GM13977 (cell line): Measurements from ENCODE around the gene HERC2.
"Not testable (repeated sequence)": the region's sequence is repeated elsewhere in the genome, so short reads cannot be mapped to it uniquely, and the experiment has no call there.

Experiments
- DNase-seq: peaks from one replicate; pipeline ENCODE4 v3.0.0; 2012; ENCODE audit warnings: low spot score
- CTCF ChIP-seq: IDR thresholded peaks from 2 replicates; pipeline ENCODE4 v1.5.1; 2012; ENCODE audit warnings: mild to moderate bottlenecking, control low read depth; ENCODE audit not compliant: insufficient read depth; ENCODE audit errors: extremely low read depth, missing control alignments
- in situ Hi-C: fragments of 300-500 bp; cut with MboI; formaldehyde crosslinking; loops from one replicate; pipeline ENCODE4 v1.12.0; 2022; ENCODE audit warnings: low sequenced_read_pairs, low pct_unique_long_range_greater_than_20kb, mixed read lengths, inconsistent platforms; ENCODE audit not compliant: unreplicated experiment

HERC2 gene

DNA sequence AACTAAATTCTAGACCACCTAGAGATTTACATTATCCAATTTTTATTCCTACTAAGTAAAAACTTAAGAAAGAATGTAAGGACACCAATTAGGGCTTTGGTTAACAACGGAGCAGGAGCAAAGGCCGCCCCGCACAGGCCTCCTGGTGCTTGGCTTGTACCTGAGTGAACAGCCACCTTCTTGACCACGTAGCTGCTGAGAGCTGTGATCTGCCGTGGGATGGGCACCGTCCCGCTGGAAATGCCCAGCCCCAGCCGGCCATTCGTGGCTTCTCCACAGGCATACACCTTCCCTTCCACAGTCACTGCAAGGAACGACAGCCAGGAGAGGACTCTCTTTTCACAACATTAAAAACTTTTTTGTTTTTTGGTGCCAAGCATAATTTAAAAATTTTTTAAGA, 143.3 kb downstream of the HERC2 start:
- no peak for DNase-seq
- in situ Hi-C loops = no loop called here
- TF ChIP-seq CTCF = no peak

GRCh38 chr15:28178290-28178689, 143.7 kb downstream of the HERC2 start:
- TF ChIP-seq CTCF = no peak
- in situ Hi-C loops = no loop called here
- no peak for DNase-seq

DNA sequence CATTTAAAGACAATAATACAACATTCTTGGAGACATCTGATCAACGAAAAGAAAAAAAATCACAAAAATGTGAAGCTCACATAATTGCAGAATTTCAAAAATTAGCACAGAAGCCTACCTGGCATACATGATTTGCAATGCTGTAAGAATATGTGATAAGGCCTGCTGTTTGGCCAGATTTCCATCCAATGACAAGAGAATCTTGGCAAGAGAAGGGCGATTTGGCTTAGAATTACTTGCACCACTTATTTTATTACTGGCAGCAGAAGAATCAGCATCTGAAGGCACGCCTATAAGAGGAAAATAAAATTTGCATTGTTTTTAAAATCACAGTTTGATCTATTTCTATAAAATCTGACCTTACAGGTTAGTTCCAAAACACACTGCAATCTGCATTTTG, 152.6 kb downstream of the HERC2 start:
- in situ Hi-C loops = no loop called here
- no peak for TF ChIP-seq CTCF

GRCh38 chr15:28168405-28169121, 153.4 kb downstream of the HERC2 start:
- in situ Hi-C loops, DNase-seq: not testable (repeated sequence)

More for the DNA sequence above, 152.6 kb downstream of the HERC2 start:
- DNase-seq = no peak

GRCh38 chr15:28167042-28167441, 154.9 kb downstream of the HERC2 start:
- no peak for DNase-seq
- in situ Hi-C loops = no loop called here
- no peak for TF ChIP-seq CTCF

GRCh38 chr15:28165791-28166190, 156.2 kb downstream of the HERC2 start:
- no peak for TF ChIP-seq CTCF
- no peak for DNase-seq
- in situ Hi-C loops = no loop called here

DNA sequence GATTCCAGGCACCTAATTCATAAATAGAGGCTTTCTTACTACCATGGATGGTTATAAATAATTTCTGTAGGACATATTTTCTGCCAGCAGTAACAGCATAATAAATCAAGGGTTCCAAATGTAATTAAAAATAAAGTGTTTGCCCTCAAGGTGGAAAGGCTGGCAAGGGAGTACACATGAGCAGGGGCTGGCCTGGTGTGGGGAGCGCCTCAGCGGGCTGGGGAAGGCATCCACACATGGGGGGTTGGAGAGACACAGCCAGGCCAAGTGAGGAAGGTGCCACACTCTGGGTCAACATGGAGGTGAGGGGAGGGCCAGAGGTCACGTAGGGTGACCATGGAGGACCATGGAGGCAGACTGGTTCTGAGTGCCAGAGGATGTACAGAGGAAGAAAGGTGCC, 157.1 kb downstream of the HERC2 start:
- in situ Hi-C loops = no loop called here
- TF ChIP-seq CTCF = no peak
- DNase-seq = no peak
